DND-41 (cell line): ENCODE measurements around the gene COPZ1.

ENCODE experiments used
- EZH2 ChIP-seq: IDR thresholded peaks from 3 replicates; pipeline ENCODE4 v1.6.1; 2012; ENCODE audit warnings: borderline replicate concordance, low read depth, mild to moderate bottlenecking, moderate library complexity, low read length, inconsistent platforms; ENCODE audit not compliant: severe bottlenecking
- TF ChIP-seq, protein P1 (sequence below): IDR thresholded peaks from 2 replicates; pipeline ENCODE4 v1.5.1; 2012; ENCODE audit warnings: borderline replicate concordance, low read length, moderate library complexity, mild to moderate bottlenecking; ENCODE audit not compliant: poor library complexity, severe bottlenecking; ENCODE audit errors: extremely low read depth

GRCh38 chr12:54359762-54360351, 34.9 kb downstream of the COPZ1 start:
- TF ChIP-seq, protein P1, sequence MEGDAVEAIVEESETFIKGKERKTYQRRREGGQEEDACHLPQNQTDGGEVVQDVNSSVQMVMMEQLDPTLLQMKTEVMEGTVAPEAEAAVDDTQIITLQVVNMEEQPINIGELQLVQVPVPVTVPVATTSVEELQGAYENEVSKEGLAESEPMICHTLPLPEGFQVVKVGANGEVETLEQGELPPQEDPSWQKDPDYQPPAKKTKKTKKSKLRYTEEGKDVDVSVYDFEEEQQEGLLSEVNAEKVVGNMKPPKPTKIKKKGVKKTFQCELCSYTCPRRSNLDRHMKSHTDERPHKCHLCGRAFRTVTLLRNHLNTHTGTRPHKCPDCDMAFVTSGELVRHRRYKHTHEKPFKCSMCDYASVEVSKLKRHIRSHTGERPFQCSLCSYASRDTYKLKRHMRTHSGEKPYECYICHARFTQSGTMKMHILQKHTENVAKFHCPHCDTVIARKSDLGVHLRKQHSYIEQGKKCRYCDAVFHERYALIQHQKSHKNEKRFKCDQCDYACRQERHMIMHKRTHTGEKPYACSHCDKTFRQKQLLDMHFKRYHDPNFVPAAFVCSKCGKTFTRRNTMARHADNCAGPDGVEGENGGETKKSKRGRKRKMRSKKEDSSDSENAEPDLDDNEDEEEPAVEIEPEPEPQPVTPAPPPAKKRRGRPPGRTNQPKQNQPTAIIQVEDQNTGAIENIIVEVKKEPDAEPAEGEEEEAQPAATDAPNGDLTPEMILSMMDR = no peak
- TF ChIP-seq EZH2 = no peak
